HG03469 (cell line): ENCODE results near the gene SRL.
"Not testable (repeated sequence)": the region's sequence is repeated elsewhere in the genome, so short reads cannot be mapped to it uniquely, and the experiment has no call there.

Experiments used
- ATAC-seq: cut with Tn5 transposase; IDR thresholded peaks from one replicate; pipeline ENCODE4 v1.9.1; 2021; ENCODE audit warnings: mild to moderate bottlenecking, moderate library complexity, moderate number of reproducible peaks; ENCODE audit not compliant: unreplicated experiment

Gene SRL

GRCh38 chr16:4169415-4169814 is 72.5 kb downstream of the SRL start:
- no peak for ATAC-seq

GRCh38 chr16:4166821-4167220 is 75.1 kb downstream of the SRL start:
- ATAC-seq, result no peak

GRCh38 chr16:4160658-4161430 is 81.0 kb downstream of the SRL start:
- no peak for ATAC-seq

GRCh38 chr16:4159726-4160125 is 82.2 kb downstream of the SRL start:
- no peak for ATAC-seq

GRCh38 chr16:4158143-4159093 is 83.5 kb downstream of the SRL start:
- ATAC-seq, result no peak

- no peak for ATAC-seq
Observed at GRCh38 chr16:4157376-4157825, 84.5 kb downstream of the SRL start.

GRCh38 chr16:4156503-4156902 is 85.4 kb downstream of the SRL start:
- ATAC-seq, result not testable (repeated sequence)

- ATAC-seq, result not testable (repeated sequence)
Observed at GRCh38 chr16:4153364-4153763, 88.5 kb downstream of the SRL start.

GRCh38 chr16:4152267-4152666 is 89.6 kb downstream of the SRL start:
- no peak for ATAC-seq

- no peak for ATAC-seq
Observed at GRCh38 chr16:4147236-4147635, 94.6 kb downstream of the SRL start.

- no peak for ATAC-seq
Observed at GRCh38 chr16:4142268-4142667, 99.6 kb downstream of the SRL start.

- no peak for ATAC-seq
Observed at GRCh38 chr16:4141604-4142003, 100.3 kb downstream of the SRL start.

GRCh38 chr16:4140652-4141051 is 101.2 kb downstream of the SRL start:
- no peak for ATAC-seq

- ATAC-seq, result no peak
Observed at GRCh38 chr16:4139968-4140367, 101.9 kb downstream of the SRL start.
